Psoas muscle (tissue), 8 donors: ENCODE measurements around the gene AQP6. TPM values are rescaled to one million over a fixed set of nuclear protein-coding genes. Genes with fewer than 3 reads are reported as not detected.

Experiments
- ATAC-seq, 4 donors: fragments of 200-7000 bp; cut with Tn5 transposase; one replicate each; pipeline ENCODE4 v1.9.1; 2020; ENCODE audit warnings: moderate library complexity in 3 of 4, mild to moderate bottlenecking in 2 of 4
- DNase-seq, 2 donors: peaks; one replicate each; pipeline ENCODE4 v3.0.0-alpha.2; 2020
- H3K27ac ChIP-seq: fragments of 200-600 bp; one replicate; pipeline ENCODE4 v1.8.0; 2022
- H3K27me3 ChIP-seq, 3 donors: fragments of 200-600 bp in 1 of 3; one replicate each; pipeline versions ENCODE4 v1.6.1 to v1.8.0; 2013 to 2022; ENCODE audit warnings: low read length in 2 of 3, mild to moderate bottlenecking in 2 of 3, moderate library complexity in 1 of 3; ENCODE audit not compliant: insufficient read depth in 3 of 3
- H3K36me3 ChIP-seq, 2 donors: fragments of 200-600 bp in 1 of 2; one replicate each; pipeline versions ENCODE4 v1.6.1 to v1.8.0; 2013 to 2022; ENCODE audit warnings: low read depth in 1 of 2, mild to moderate bottlenecking in 1 of 2, moderate library complexity in 1 of 2; ENCODE audit not compliant: insufficient read depth in 1 of 2
- H3K4me1 ChIP-seq: fragments of 200-600 bp; one replicate; pipeline ENCODE4 v1.8.0; 2022
- H3K4me3 ChIP-seq: fragments of 200-600 bp; one replicate; pipeline ENCODE4 v1.8.0; 2022; ENCODE audit warnings: mild to moderate bottlenecking
- H3K9me3 ChIP-seq: fragments of 200-600 bp; one replicate; pipeline ENCODE4 v1.8.0; 2022
- WGBS, 3 donors: extraction: QIAGEN DNeasy Blood & Tissue Kit; methylation state at CpG; one replicate each; pipeline versions ENCODE4 v1.1.6 to v1.1.7; 2013; 5-methylcytosine and 5-hydroxymethylcytosine counted together
- intact Hi-C, 2 donors: fragments of 100-400 bp; cut with DNase I; formaldehyde crosslinking; loops; one replicate each; pipeline versions ENCODE4 v1.11.0 to v1.14.2; 2022
- polyA plus RNA-seq, 3 donors: library from polyadenylated mRNA; stranded (reverse); fragments of 200-250 nt; gene quantifications; one replicate each; pipeline ENCODE4 v1.2.3, GENCODE V29; 2013
- total RNA-seq, 4 donors: library from RNA; stranded (reverse); fragmentation: NEBNext Ultra II Directional in 2 of 4; extraction: Animal tissue kit (Norgen Biotek cat#: 25700) in 2 of 4; gene quantifications; one replicate each; pipeline versions ENCODE4 v1.2.1 to v1.2.4, GENCODE V29; 2021 to 2023
- TF ChIP-seq, protein P1 (sequence below): fragments of 200-600 bp; IDR thresholded peaks from one replicate; pipeline ENCODE4 v1.8.0; 2022; ENCODE audit warnings: antibody characterized with exemption
- donor health status: healthy with polysubstance abuse.
- donor health status: DM: no; HTN: no; CAD: no; lungs with moderate emphysema.
- donor health status: Bipolar disorder and iron deficiency.
- donor health status: healthy.
- donor health status: DM: yes; HTN: yes; CAD: no.
- donor health status: DM: no; HTN: no; CAD: no.
- donor health status: DM: no; HTN: no; CAD: no.
- donor health status: DM: yes; HTN: yes; CAD: no.

The AQP6 gene
- total and polyA plus RNA-seq, 7 donors: 0.04 TPM; not detected in 6

DNA sequence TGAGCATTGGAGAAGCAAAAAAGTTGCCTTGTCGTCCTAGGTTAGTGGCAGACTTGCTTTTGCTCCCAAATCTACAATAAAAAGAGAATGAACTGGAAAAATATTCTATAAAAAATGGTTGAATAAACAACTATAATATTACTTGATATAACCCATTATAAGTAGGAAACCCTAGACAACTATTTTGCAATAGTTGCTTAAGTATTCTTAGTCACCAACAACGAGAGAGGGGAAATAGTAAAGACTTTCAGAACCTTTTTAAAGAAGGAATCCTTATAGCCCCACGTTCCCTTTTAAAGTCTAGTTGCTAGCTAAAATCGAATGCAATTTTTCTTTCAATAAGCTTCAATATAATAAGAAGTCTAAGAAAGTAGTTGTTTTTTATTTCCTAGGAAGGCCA, 17.5 kb downstream of the AQP6 start:
- no peak for DNase-seq

GRCh38 chr12:49998453-49998852, 25.7 kb downstream of the AQP6 start:
- H3K27ac ChIP-seq: no peak overlapping the region
- H3K9me3 ChIP-seq: no peaks in the 10 kb centered on the region
- intact Hi-C loops: no loop called here
- 89 to 98% (median 93%) methylated on average over 2 of the region's 2 CpGs for WGBS, 3 donors
- peaks cover 0 to 40% of the 10 kb centered on the region in 2 donors for H3K36me3 ChIP-seq
- DNase-seq: no peak
- no peak for ATAC-seq
- no peak overlapping the region for H3K4me3 ChIP-seq
- H3K27me3 ChIP-seq: no peaks in the 10 kb centered on the region
- no peaks in the 10 kb centered on the region for H3K4me1 ChIP-seq
- TF ChIP-seq, protein P1, sequence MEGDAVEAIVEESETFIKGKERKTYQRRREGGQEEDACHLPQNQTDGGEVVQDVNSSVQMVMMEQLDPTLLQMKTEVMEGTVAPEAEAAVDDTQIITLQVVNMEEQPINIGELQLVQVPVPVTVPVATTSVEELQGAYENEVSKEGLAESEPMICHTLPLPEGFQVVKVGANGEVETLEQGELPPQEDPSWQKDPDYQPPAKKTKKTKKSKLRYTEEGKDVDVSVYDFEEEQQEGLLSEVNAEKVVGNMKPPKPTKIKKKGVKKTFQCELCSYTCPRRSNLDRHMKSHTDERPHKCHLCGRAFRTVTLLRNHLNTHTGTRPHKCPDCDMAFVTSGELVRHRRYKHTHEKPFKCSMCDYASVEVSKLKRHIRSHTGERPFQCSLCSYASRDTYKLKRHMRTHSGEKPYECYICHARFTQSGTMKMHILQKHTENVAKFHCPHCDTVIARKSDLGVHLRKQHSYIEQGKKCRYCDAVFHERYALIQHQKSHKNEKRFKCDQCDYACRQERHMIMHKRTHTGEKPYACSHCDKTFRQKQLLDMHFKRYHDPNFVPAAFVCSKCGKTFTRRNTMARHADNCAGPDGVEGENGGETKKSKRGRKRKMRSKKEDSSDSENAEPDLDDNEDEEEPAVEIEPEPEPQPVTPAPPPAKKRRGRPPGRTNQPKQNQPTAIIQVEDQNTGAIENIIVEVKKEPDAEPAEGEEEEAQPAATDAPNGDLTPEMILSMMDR: no peak

More for the DNA sequence above, 17.5 kb downstream of the AQP6 start:
- H3K4me3 ChIP-seq: no peak overlapping the region
- intact Hi-C loops: no loop called here
- no peak overlapping the region for H3K27ac ChIP-seq
- H3K9me3 ChIP-seq: no peaks in the 10 kb centered on the region
- no peaks in the 10 kb centered on the region for H3K4me1 ChIP-seq
- TF ChIP-seq, protein P1: no peak
- WGBS, 3 donors: 85 to 89% (median 87%) methylated on average over 4 of the region's 4 CpGs
- H3K36me3 ChIP-seq: peaks cover 0 to 25% of the 10 kb centered on the region in 2 donors
- H3K27me3 ChIP-seq: no peaks in the 10 kb centered on the region
- no peak for ATAC-seq

- H3K4me3 ChIP-seq: no peak overlapping the region
- TF ChIP-seq, protein P1: no peak
- intact Hi-C loops: no loop called here
- 87 to 94% (median 93%) methylated on average over 2 of the region's 2 CpGs for WGBS, 3 donors
- no peak for ATAC-seq
- no peaks in the 10 kb centered on the region for H3K27me3 ChIP-seq
- H3K27ac ChIP-seq: no peak overlapping the region
- H3K9me3 ChIP-seq: no peaks in the 10 kb centered on the region
- peaks cover 0 to 20% of the 10 kb centered on the region in 2 donors for H3K36me3 ChIP-seq
- DNase-seq: no peak
- H3K4me1 ChIP-seq: no peaks in the 10 kb centered on the region
These were observed 30.8 kb downstream of the AQP6 start for GRCh38 chr12:50003595-50003994.

- H3K27ac ChIP-seq: no peak overlapping the region
- peaks cover 0 to 12% of the 10 kb centered on the region in 2 donors for H3K36me3 ChIP-seq
These were observed 31.9 kb downstream of the AQP6 start for GRCh38 chr12:50004696-50005095.

DNA sequence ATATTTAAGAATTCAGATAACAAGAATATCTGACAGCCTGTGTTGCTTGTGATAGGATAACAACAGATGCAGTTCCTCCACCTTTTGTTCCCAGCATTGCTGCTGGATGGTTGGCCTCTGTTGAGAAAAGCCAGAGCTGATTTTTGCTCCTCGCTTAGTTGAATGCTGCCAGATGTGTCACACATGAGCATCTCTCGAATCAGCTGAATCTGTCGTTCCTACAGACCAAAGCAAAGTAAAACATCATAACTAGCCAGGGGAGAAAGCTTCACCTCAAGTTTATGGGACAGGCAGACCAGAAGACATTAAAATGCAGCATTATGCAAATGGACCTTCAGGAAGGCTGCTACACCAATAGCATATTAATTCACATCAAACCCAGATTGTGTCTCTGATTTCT, 32.4 kb downstream of the AQP6 start:
- no peak overlapping the region for H3K27ac ChIP-seq
- intact Hi-C loops: no loop called here
- no peaks in the 10 kb centered on the region for H3K9me3 ChIP-seq
- DNase-seq: no peak
- peaks cover 0 to 12% of the 10 kb centered on the region in 2 donors for H3K36me3 ChIP-seq
- TF ChIP-seq, protein P1: no peak
- no peak for ATAC-seq
- WGBS, 3 donors: 77 to 93% (median 84%) methylated on average over 3 of the region's 3 CpGs
- no peak overlapping the region for H3K4me3 ChIP-seq
- H3K4me1 ChIP-seq: no peaks in the 10 kb centered on the region
- no peaks in the 10 kb centered on the region for H3K27me3 ChIP-seq

More at GRCh38 chr12:50004696-50005095, 31.9 kb downstream of the AQP6 start:
- TF ChIP-seq, protein P1: no peak
- no peaks in the 10 kb centered on the region for H3K27me3 ChIP-seq
- DNase-seq (no peak), ATAC-seq (no peak)
- no peak overlapping the region for H3K4me3 ChIP-seq
- H3K9me3 ChIP-seq: no peaks in the 10 kb centered on the region
- intact Hi-C loops: no loop called here
- H3K4me1 ChIP-seq: no peaks in the 10 kb centered on the region
